ENCODE measurements around the gene SLC35E2B.
"Not testable (repeated sequence)": the region's sequence is repeated elsewhere in the genome, so short reads cannot be mapped to it uniquely, and the experiment has no call there.

SLC35E2B gene

DNA sequence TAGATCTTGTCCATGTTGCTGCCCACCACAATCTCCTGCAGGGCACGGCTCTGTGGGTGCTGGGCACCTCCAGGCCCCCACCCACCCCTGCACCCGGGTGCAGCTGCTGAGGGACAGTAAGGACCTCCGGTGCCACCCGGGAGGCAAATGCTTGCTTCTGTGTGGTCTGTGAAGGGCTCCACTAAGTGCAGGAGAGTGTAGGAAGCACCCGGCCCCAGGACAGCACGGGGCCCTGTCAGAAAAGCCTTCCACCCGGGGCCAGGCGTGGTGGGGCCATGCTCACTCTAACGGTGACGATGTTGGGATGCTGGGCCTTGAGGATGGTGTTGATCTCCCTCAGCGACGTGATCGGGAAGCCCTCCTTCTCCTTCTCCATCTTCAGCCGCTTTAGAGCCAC, 55.1 kb downstream of the SLC35E2B start:
- DNase-seq: not testable (repeated sequence)

GRCh38 chr1:1636621-1637478, 55.7 kb downstream of the SLC35E2B start:
- not testable (repeated sequence) for DNase-seq

DNA sequence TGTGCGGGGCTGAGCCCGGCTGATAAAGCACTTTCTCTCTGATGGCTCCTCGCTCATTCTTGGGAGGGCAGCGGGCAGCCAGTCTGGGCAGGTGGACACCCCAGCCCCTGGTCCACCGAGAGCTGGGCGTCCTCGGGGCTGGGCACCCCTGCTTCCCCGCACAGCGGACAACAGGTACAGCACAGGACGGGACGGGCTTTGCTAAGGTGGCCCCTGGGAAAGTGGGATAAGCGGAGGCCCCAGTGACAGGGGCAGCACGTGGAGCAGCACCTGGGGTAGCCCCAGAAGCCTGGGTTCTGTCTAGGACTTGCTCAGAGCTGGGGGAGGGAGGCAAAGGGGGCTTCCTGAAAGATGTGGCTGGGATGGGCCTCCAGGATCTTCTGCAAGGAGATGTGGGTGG, 58.0 kb downstream of the SLC35E2B start:
- not testable (repeated sequence) for DNase-seq

DNA sequence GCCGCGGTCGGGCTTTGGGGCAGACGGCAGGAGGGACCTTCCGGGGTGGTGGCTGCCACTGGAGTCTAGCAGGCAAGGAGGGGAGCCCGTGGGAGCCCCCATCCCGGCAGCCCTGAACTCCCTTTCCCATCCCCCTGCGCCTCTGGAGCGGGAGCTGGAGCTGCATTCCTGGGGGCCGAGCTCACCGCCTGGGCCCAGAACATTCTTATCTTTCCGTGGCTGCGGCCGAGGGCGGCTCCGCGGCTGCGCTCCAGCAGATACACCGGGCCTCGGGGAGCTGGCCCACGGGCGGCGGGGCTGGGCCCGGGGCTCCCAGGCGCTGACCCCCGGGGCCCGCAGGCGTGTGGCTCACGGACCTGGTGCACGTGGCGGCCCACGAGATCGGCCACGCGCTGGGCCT, 59.2 kb downstream of the SLC35E2B start:
- DNase-seq: not testable (repeated sequence)

DNA sequence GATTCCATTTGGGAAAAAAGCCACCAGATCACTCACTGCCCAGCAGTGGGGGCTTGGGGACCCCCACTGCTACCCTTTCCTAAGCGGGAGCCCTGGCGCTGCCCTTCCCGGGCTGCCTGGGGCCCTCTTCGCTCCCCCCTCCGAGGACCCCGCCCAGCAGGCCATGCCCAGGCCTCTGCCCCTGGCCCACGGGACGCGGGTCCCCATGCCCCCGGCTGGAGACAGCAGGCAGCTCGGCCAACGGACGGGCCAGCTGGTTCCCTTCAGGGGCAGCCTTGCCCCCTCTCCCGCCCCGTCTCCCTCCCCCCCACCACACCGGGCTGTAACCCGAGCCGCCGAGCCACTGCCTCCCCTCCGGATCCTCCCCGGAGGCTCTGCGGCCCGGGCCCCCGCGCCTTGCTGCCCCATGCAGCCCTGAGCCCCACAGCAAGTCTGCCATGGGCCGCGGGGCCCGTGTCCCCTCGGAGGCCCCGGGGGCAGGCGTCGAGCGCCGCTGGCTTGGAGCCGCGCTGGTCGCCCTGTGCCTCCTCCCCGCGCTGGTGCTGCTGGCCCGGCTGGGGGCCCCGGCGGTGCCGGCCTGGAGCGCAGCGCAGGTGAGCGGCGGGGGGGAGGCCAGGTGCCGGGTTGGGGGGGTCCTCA, 60.7 kb downstream of the SLC35E2B start, which contains the start of gene MMP23B:
TSS of gene MMP23B (plus strand) at position 392 of the 639 bp plus-strand sequence. CDS start at position 438, 46 bp downstream.
- peak; percentile 25 for DNase-seq

DNA sequence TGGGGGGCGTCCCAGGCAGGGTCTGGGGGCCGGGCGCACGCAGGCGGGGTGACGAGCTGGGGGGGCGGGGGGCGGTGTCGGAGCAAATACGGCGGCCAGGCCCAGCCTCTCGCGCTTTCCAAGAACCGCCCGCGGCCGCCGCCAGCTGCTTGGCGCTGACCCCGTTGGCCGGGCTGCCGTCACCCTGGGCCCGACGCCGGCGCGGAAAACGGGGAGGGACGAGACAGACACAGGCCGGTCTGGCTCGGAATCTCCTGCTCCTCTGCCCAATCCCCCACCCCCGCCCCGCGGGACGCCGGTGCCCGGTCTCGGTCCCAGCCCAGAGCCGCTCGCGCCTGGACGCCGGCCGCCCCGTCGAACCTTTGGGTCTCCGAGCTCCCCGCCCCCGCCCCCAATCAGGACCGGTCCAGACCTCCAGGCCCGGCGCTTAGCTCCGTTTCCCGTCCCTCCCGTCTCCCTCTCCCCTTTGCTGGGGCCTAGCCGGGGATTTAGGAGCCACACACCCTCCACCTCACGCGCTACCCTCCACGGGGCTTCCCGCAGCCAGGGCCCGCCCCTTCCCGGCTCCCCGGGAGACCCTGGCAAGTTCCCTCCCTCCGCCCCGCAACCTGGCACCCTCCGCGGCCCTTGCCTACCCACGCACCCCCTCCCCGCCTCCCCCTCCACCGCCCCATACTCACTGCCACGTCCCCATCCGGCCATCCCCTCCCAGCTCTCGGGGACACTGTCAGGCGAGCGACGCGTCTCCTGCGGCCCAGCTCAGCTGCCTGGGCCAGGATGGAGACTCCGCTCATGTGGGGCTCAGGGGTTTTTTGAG, 61.4 kb downstream of the SLC35E2B start:
- DNase-seq: peak; percentile 44

DNA sequence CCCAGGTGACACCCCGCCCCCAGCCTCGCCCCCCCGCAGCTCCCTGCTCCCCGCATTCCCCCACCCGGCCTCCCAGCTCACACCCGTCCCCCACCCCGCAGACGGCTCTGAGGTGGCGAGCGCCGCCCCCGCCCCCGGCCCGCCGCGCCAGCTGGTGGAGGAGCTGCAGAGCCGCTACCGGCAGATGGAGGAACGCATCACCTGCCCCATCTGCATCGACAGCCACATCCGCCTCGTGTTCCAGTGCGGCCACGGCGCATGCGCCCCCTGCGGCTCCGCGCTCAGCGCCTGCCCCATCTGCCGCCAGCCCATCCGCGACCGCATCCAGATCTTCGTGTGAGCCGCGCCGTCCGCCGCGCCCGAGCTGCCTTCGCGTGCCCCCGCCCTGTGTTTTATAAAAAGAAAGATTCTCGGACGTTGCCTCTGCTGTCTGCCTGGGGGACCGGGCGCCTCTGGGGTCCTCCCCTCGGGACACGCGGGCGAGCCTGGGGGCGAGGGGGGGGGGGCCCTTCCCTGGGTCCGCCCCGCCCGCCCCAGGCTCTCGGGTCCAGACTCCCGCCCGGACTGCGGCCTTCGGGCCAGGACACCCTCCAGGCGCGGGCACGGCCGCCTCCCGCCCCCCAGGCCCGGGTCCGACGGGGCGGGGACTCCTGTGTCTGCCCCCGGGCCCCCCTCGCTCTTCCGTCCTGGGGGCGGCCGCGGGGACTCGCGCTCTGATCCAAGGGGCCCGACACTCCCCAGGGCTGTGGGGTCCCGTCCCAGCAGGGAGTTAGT, 62.2 kb downstream of the SLC35E2B start:
- DNase-seq: peak; percentile 92

DNA sequence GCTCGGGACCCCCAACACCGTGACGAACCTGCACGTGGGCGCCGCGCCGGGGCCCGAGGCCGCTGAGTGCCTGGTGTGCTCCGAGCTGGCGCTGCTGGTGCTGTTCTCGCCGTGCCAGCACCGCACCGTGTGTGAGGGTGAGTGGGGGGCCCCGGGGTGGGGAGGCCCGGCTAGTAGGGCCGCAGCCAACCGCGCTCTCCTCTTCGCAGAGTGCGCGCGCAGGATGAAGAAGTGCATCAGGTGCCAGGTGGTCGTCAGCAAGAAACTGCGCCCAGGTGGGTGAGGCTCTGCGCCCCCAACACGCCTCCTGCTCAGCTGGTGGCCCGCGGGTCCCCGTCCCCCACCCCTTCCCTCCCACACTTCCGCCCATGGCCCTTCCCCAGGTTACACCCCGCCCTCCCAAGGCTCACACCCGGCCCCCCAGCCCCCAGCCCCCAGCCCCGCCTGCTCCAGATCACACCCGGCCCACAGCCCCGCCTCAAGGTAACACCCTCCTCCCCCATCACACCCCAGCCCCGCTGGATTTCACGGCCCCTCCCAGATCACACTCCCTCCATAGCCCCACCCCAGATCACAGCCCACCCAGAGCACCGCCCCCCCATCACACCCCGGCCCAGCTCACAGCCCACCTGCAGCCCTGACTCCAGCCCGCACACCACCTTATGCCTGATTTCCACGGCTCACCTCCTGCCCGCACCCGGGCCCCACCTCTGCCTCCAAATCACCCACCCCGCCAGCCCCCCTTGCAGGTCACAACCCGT, 63.0 kb downstream of the SLC35E2B start:
- DNase-seq: peak; percentile 78

- DNase-seq: peak; percentile 39
Measured at GRCh38 chr1:1628754-1629429, 63.7 kb downstream of the SLC35E2B start.

- peak; percentile 20 for DNase-seq
Measured at GRCh38 chr1:1627829-1628753, 64.5 kb downstream of the SLC35E2B start.

- peak; percentile 20 for DNase-seq
Measured at GRCh38 chr1:1627261-1627828, 65.2 kb downstream of the SLC35E2B start.

GRCh38 chr1:1626207-1627141, 66.1 kb downstream of the SLC35E2B start:
- no peak for DNase-seq

GRCh38 chr1:1625824-1626206, 66.8 kb downstream of the SLC35E2B start:
- DNase-seq: no peak

DNA sequence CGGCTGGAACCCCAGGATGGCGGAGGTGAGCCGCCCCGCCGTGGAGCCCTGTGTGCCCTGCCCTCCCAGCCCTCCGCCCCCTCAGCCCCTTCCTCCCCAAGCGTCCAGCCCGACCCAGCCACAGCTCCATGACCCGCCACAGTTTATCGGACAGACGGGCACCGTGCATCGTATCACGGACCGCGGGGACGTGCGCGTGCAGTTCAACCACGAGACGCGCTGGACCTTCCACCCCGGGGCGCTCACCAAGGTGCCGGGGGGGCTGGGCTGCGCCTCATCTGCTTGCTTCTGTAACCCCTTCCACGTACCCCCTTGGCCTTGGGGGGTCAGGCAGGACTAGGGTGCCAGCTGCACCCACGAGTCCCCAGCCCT, 67.2 kb downstream of the SLC35E2B start:
- DNase-seq: no peak

DNA sequence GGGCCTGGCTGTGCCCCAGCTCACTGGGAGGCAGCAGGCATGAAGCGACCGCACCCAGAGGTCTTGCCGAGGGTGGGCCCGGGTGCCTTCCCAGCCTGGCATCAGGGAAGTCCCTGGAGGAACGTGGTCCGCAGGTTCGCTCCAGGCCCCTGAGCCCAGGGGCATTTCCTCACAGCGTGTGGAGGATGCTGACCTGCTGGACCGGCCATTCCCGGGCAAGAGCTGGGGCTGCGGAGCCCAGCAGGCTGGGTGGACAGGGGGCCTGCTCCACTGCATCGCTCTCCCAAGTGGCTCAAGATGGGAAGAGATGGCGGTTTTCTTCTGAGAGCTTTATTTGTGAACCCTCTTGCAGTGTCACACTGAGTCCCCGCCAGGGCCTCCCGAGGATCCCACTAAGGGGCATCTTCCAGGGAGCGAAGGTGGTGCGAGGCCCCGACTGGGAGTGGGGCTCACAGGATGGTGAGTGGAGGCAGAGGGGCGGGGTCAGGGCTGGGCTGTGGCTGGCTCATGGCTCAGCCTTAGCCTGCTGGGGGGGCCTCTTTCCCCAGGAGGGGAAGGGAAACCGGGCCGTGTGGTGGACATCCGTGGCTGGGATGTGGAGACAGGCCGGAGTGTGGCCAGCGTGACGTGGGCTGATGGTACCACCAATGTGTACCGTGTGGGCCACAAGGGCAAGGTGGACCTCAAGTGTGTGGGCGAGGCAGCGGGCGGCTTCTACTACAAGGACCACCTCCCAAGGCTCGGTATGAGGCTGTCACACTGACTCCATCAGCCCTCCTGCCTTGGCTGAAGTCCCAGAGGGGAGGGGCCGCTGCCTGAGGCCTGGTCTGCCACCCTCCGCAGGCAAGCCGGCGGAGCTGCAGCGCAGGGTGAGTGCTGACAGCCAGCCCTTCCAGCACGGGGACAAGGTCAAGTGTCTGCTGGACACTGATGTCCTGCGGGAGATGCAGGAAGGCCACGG, 67.9 kb downstream of the SLC35E2B start:
- DNase-seq: no peak

- DNase-seq: no peak
Measured at GRCh38 chr1:1623631-1624442, 68.8 kb downstream of the SLC35E2B start.
